GM18951 (cell line): Measurements from ENCODE around the gene TRMT13.

Experiments
- POLR2A ChIP-seq: IDR thresholded peaks from 4 replicates; pipeline ENCODE4 v1.6.1; 2011; ENCODE audit warnings: mild to moderate bottlenecking; ENCODE audit not compliant: insufficient read length, insufficient read depth; ENCODE audit errors: extremely low read depth
- in situ Hi-C: fragments of 300-500 bp; cut with MboI; formaldehyde crosslinking; loops from one replicate; pipeline ENCODE4 v1.12.0; 2022; ENCODE audit warnings: low sequenced_read_pairs, mixed read lengths, inconsistent platforms; ENCODE audit not compliant: unreplicated experiment

TRMT13 gene, protein sequence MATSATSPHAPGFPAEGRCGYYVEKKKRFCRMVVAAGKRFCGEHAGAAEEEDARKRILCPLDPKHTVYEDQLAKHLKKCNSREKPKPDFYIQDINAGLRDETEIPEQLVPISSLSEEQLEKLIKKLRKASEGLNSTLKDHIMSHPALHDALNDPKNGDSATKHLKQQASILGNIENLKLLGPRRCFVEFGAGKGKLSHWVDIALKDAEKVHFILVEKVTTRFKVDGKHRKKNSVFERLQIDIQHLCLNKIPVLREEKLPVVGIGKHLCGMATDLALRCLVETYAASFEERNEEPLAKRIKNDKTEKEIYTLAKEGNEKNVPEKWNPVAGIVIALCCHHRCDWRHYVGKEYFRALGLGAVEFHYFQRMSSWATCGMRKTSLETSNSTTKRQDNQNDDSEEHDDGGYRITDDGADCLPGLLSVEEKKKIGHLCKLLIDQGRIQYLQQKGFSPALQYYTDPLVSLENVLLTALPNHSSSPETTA

DNA sequence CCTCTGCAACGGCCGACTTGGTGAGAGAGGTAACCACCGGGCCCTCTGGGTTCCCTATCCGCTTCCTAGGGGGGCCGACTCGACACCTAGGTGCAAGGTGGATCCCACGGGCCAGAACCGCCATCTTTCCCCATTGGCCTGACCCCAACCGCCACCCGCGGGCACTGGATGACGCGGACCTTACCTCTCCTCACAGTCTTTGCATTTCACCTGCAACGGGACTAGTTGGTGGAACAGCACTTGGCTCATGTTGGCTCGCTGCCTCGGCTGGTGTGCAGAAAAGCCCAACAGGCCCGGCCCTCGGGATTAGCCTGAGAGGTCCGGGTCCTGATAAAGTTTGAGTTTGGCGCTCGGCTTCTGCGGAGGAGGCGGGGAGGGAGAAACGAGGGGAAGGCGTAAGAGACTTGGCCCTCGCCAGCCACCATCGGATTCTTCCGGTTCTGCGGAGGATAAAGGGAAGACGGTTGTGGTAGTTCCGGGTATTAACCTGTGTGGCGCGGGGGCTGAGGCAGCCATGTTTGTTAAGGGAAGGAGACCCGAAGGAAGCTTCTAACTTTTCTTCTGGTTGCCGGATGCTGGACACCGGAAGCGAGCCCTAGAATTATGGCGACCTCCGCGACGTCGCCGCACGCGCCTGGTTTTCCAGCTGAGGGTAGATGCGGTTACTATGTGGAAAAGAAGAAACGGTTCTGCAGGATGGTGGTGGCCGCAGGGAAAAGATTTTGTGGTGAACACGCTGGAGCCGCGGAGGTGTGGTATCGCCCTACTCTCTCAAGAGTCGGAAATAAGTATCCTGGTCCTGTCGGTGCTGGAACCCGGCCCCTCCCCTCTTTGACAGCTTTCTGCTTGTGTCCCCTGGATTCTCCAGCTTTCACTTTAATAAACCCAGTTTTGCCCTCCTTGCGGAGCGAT is at the start of gene TRMT13, which contains the start of gene SASS6:
Gene TRMT13 (plus strand): TSS at position 598 of the 912 bp plus-strand sequence. CDS start 6 bp downstream, at position 604.
Gene SASS6 (minus strand): TSS at position 365 of the 912 bp plus-strand sequence. CDS start 116 bp downstream, at position 249.
- in situ Hi-C loops = no loop called here
- TF ChIP-seq POLR2A = peak; percentile 70

DNA sequence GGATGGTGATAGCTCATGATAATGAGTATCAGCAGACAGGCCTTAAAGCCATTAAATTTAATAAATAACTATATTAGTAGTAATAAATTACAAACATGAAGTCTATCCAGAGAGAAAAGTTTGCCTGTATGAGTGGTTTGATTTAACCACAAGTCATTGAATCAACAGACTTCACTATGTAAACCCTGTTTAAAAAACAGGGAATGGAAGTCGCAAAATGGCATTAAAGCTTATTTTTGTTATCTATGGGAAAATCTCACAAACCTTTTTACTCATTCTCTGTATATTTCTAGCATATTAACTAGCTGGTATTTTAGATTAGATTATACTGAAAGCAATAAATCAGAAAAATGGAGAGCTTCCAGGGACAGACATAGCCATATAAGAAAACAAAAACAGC is 45.6 kb upstream of the TRMT13 start:
- TF ChIP-seq POLR2A = no peak
- in situ Hi-C loops = no loop called here

DNA sequence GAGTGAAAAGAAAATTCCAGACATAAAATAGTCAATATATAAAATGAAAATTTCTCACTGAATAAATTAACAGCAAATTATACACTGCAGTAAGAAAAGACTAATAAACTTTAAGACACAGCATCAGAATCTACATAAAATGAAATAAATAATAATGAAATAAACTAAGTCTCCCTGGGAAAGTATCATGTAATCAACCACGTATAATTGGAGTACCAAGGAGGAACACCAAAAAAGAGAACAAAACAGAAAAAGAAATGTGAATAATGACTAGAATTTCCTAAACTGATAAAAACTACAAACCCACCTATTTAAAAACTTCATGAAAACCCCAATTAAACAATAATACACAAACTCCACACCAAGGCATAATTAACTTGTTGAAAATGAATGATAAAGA is 43.9 kb upstream of the TRMT13 start:
- no peak for TF ChIP-seq POLR2A

DNA sequence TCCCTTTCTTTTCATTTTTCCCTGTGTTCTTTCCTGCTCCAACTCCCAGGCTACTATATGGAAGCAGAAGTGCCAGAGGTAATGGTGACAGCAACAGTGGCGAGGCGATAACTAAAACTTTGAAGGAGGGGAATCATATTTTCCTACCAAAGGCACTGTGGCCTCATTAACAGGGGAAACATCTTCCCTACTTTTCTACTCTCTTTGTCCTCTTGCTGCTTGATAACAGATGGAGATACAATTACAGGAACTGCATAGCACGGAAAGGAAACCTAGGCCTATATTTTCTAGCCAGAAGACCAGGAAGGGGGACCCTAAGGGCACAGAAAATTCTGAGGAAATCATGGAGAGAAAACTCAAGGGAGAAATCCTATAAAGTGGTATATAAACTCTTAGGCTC is 42.5 kb upstream of the TRMT13 start:
- TF ChIP-seq POLR2A = no peak
- in situ Hi-C loops = no loop called here

More for the DNA sequence above, 43.9 kb upstream of the TRMT13 start:
- in situ Hi-C loops = no loop called here

DNA sequence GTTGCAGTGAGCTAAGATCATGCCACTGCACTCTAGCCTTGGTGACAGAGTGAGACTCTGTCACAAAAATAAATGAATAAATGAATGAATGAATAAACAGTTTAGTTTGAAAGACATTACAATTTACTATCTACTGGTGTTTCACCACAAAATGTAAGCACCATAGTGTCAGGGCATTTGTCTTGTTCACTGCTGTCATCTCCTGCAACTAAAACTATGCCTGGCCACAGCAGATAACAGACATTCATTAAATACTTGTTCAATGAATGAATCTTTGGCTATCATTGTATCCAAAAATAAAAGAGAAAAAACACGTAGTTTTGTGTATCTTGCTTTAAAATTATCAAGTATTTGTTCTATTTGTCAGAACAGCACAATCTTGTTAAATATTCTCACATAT is 32.8 kb upstream of the TRMT13 start:
- TF ChIP-seq POLR2A = no peak
- in situ Hi-C loops = no loop called here

DNA sequence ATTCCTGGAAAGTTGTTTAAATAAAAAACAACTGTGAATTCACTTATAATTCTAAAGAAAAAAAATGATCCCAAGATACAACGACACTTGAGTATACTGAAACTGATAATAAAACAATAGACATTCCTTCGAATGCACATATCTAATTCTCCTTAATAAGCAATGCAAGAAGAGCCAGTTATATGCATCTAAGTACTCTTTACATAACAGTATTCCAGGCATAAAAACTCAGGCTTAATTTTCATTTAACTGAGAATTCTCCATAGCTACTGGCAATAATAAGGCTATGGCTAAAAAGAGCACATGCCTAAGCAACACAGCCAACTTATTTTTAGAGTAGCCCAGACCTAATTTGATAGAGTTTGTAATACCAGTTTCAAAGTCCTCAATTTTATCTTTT is 31.4 kb upstream of the TRMT13 start:
- TF ChIP-seq POLR2A = no peak
- in situ Hi-C loops = no loop called here

DNA sequence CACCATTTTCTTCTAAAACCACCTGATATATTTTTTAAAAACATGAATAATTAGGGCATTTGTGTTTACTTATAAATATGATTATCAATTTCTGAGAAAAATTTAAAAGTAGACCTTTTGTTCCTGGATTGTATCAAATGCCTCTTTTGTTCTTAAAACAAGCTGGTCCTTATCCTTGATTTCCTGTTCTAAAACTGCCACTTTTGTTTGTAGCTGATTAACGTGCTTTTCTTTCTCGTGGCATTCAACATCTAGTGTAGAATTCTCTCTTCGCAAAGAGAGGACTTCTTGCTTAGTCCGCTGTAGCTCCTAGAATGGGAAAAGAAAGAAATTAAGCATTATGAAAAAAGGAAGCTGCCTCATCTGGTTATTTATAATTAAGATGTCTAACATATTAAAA is 25.3 kb upstream of the TRMT13 start:
- no peak for TF ChIP-seq POLR2A
- in situ Hi-C loops = no loop called here

DNA sequence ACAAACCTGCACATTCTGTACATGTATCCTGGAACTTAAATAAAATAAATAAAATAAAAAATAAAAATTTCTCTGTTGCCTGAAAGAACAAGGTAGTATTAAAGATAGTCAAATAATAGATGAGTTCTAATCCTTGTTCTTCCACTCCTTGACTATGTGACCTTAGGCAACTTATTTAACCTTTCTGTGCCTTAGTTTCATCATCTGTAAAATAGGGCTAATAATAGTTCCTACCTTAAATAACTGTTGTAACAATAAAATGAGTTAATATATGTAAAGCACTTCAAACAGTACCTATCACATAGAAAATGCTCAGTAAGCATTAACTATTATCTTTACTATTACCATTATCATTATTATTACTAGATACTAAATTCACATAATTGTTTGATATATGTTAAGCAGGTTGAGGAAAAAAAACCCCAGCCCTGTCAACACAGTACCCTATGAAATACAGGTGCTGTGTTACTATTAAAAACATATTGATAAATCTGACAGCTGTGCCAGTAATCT is 23.4 kb upstream of the TRMT13 start:
- TF ChIP-seq POLR2A = no peak

DNA sequence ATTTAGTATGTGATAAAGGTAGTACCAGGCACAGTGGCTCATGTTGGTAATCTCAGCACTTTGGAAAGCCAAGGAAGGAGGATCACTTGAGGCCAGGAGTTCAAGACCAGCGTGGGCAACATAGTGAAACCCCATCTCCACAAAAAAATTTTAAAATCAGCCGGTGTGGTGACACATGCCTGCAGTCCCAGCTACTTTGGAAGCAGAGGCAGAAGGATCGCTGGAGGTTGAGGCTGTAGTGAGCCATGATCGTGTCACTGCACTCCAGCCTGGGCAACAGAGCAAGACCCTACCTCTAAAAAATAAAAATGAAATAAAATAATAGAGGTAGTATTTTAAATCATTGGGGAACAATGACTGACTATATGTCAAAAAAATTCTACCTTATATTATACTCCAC is 17.4 kb upstream of the TRMT13 start:
- no peak for TF ChIP-seq POLR2A
- in situ Hi-C loops = no loop called here

More for the DNA sequence above, 23.4 kb upstream of the TRMT13 start:
- in situ Hi-C loops = no loop called here

DNA sequence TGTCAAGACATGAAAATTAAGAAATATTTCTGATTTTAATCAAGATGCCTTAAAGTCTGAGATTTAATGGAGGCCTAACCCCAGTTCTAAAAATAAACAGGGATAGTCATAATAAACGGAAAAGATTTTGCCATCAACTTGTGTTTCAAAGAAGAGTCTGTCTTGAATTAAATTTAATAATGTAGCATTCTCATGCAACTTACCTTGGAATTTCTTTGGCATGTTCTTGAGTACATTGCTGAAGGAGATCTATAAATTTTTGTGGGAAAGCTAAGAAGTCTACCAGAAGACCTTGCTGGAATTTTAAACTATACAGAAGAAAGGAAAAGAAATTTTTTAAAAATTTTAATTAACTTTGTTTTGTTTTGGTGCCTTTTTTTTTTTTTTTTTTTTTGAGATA is 10.8 kb upstream of the TRMT13 start:
- in situ Hi-C loops = no loop called here

DNA sequence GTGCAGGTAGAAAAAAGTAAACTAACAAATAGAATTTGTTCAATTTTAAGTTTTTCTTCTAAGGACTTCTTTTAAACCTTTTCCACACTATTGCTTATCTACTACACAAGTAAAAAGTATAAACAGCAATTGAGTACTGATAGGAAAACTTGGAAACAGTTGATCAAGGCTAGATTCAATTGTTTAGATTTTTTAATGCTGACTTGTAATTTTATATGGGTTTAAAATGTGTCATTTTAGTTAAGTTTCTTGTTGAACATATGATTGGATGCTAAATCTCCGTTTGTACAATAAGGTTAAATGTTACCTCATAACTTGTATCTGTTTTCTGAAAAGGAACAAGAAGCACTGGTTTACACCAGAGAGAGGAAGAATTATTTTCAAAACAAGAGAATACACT is 5.7 kb upstream of the TRMT13 start:
- no peak for TF ChIP-seq POLR2A
- in situ Hi-C loops = no loop called here

More for the DNA sequence above, 10.8 kb upstream of the TRMT13 start:
- TF ChIP-seq POLR2A = no peak

DNA sequence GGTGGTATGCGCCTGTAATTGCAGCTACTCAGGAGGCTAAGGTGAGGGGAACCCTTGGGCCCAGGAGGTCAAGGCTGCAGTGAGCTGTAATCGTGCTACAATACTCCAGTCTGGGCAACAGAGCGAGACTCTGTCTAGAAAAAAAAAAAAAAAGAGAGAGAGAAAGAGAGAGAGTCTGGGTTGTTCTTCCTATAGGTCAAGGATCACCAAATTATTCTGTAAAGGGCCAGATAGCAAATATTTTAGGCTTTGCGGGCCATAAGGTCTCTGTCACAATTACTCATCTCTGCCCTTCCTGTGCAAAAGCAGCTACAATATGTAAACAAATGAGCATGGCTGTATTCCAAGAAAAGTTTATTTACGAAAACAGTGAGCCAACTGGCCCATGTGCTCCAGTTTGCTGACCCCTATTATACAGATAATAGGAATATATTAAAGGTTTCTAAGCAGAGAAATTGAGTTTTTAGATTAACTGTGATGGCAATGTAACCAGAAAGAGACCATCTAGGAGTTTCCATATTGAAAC is 2.3 kb upstream of the TRMT13 start:
- TF ChIP-seq POLR2A = no peak
- in situ Hi-C loops = no loop called here

DNA sequence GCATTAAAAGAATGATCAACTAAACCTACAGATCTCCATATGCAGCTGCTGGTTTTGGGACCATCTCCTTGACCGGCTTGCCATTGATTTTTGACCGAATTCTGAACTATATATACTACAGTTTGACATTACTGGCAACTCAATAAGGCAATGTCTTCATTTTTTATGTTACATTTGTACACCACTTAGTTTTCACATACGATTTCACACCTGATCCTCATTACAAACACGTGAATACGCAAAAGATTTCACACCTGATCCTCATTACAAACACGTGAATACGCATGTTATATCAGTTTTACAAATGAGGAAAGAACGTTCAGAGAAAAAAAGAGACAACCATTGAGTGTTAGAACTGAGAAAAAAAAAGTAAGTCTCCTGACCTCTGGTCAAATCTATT is 1.3 kb upstream of the TRMT13 start:
- TF ChIP-seq POLR2A = no peak
- in situ Hi-C loops = no loop called here
